IPS-NIHi11 (cell line): ENCODE measurements around the gene SPTBN1.
"Not testable (repeated sequence)": the region's sequence is repeated elsewhere in the genome, so short reads cannot be mapped to it uniquely, and the experiment has no call there.

Experiments used
- DNase-seq: peaks from one replicate; pipeline ENCODE4 v3.0.0; 2012; ENCODE audit warnings: mixed read lengths, low spot score

The SPTBN1 gene

DNA sequence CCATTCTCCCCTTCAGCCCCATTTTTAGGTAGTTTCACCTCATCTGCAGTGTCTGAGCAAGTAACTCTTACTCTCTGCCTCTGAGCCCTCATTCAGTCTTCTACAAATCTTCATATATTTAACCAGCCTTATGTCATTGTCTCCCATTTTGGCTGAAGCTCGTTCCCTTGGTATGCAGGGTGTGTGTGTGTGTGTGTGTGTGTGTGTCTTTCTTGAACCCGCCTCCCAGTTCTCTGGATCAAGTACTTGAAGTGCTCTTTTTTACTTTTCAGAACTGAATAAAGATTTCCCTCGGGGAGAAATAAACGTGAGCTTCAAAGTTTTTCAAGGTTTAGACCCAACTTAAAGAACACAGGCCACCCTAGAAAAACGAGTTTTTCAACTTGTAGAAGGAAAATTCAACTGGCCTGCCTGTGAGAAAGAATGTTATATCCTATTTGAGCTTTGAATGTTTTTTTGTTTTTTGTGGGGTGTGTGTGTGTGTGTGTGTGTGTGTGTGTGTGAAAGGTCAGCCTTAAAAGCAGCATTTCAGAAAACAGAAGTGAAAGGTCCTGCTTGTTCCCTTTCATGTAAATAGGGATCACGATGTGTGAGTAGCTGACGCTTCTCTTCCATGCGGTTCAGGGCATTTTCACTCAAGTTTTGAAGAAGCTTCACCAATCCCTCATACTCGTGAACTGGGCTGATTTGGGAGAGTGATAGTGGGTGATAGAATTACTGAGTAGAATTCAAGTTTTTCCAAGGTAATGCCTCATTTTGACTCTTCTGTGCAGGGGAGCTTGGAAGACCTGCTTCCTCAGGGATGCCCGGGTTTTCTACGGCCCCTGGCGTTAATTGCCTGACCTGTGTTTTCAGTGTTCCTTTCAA lies 216.7 kb downstream of the SPTBN1 start:
- DNase-seq, result no peak

GRCh38 chr2:54673501-54673998 lies 217.4 kb downstream of the SPTBN1 start:
- DNase-seq, result no peak

GRCh38 chr2:54675281-54675680 lies 219.2 kb downstream of the SPTBN1 start:
- no peak for DNase-seq

- no peak for DNase-seq
Observed at GRCh38 chr2:54675738-54676137, 219.6 kb downstream of the SPTBN1 start.

DNA sequence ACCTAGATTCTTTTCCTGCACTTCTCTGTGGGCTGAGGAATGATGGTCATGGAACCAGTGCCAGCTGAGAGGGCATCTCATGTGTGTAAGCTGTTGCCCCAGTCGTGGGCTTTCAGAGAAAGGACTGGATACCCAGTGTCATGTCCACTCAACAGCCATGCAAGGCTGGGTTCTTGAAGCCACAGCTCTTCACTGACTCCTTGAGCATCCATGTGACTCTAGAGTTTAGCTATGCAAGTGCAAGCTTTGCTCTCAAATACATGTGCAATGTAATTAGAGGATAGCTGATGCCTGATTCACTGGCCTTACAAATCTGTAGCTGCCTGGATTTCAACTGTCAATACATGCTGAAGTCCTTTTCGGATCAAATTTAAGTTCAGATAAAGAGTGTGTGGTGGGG lies 220.5 kb downstream of the SPTBN1 start:
- no peak for DNase-seq

- DNase-seq, result no peak
Observed at GRCh38 chr2:54677476-54678265, 221.5 kb downstream of the SPTBN1 start.

GRCh38 chr2:54678719-54679118 lies 222.6 kb downstream of the SPTBN1 start:
- no peak for DNase-seq

GRCh38 chr2:54680397-54681041 lies 224.4 kb downstream of the SPTBN1 start:
- DNase-seq, result no peak

DNA sequence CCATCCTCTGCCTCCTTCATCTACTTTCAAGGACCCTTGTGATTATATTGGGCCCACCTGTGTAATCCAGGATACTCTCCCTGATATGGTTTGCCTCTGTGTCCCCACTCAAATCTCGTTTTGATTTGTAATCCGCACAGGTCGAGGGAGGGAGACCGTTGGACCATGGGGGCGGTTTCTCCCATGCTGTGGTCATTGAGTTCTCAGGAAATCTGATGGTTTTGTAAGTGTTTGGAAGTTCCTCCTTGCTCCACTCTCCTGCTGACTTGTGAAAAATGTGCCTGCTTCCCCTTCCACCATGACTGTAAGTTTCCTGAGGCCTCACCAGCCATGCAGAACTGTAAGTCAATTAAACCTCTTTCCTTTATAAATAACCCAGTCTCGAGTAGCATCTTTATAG lies 225.3 kb downstream of the SPTBN1 start:
- no peak for DNase-seq

GRCh38 chr2:54683596-54683995 lies 227.5 kb downstream of the SPTBN1 start:
- DNase-seq, result no peak

- no peak for DNase-seq
Observed at GRCh38 chr2:54685263-54685775, 229.2 kb downstream of the SPTBN1 start.

- DNase-seq, result no peak
Observed at GRCh38 chr2:54687595-54688152, 231.5 kb downstream of the SPTBN1 start.

GRCh38 chr2:54691445-54692135 lies 235.5 kb downstream of the SPTBN1 start:
- DNase-seq, result no peak

DNA sequence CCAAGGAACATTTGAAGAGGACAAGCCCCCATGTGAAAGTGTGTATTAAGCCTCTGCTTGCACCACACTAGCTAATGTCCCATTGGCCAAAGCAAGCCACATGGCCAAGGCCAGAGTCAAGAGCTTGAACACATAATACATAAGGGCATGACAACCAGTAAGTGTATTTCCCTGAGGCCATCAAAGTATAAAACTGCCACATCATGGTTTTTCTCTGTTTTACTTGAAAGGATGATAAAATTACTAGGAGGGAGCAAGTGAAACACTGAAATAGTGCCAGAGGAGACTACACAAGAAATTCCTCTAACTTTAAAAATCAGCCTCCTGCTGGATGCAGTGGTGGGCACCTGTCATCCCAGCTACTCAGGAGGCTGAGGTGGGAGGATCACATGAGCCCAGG lies 236.4 kb downstream of the SPTBN1 start:
- no peak for DNase-seq

GRCh38 chr2:54695378-54695777 lies 239.3 kb downstream of the SPTBN1 start:
- DNase-seq, result no peak

GRCh38 chr2:54697934-54698333 lies 241.8 kb downstream of the SPTBN1 start:
- no peak for DNase-seq

GRCh38 chr2:54698926-54699325 lies 242.8 kb downstream of the SPTBN1 start:
- DNase-seq, result not testable (repeated sequence)

DNA sequence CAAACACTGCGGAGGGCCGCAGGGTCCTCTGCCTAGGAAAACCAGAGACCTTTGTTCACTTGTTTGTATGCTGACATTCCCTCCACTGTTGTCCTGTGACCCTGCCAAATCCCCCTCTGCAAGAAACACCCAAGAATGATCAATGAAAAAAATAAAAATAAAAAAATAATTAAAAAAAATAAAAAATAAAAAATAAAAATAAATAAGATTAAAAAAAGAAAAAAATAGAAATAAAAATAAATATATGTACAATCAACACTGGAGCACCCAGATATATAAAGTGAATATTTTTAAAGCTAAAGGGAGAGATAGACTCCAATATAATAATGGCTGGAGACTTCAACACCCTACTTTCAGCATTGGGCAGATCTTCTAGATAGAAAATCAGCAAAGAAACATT lies 243.5 kb downstream of the SPTBN1 start:
- no peak for DNase-seq

GRCh38 chr2:54701029-54701428 lies 244.9 kb downstream of the SPTBN1 start:
- DNase-seq, result no peak

DNA sequence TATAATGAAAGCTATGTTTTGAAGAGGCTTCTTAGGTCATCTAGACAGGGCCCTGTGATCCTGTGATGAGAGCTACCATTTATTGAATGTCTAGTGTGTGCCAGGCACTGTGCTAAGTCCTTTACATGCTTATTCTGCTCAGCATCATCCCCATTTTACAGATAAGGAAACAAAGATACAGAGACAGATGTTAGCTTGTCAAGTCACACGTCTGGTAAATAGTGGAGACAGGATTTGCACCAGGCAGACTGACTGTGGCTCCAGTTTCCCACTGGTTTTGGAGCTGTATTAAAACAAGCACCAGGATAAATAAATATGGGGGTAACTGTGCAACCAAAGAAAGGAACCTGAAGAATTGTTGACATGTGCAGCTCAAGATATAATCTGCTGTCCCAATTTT lies 248.1 kb downstream of the SPTBN1 start:
- no peak for DNase-seq
